Superior temporal gyrus (tissue), 1 donor: ENCODE measurements around the gene CAMSAP1.
A peak's percentile ranks its signal among the peaks of the same experiment; 100 is the strongest.

ENCODE experiments used
- DNase-seq: peaks from one replicate; pipeline ENCODE4 v3.0.0-alpha.2; 2016; ENCODE audit errors: extremely low spot score

The CAMSAP1 gene

DNA sequence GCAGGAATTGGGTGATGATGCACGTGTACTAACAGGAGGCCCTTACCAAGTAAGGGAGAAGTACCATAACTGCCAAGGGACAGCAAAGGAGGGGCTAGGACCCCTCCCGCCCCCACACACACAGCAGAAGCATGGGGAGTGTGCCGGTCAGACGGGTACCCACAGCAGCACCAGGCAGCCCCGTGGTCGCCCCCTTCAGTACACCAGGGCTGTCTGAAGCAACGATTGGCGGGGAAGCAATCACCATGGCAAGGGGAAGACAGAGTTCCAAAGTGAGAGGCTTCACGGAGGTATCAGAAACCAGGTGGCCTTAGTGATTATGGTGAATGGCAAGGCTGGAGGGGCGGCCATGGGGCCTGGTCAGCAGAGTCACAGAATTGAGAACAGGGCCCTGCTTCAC is 72.2 kb downstream of the CAMSAP1 start:
- no peak for DNase-seq

DNA sequence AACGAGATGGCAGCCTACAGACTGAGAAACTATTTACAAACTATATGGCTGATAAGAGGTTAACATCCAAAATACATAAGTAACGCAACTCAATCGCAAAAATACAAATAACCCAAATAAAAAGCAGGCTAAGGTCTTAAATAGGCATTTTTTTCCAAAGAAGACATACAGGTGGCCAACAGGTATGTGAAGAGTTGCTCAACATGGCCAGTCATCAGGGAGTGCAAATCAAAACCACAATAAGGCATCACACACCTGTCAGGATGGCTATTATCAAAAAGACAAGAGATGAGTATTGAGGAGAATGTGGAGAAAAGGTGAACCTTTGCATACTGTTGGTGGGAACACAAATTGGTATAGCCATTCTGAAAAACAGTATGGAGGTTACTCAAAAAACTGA is 73.5 kb downstream of the CAMSAP1 start:
- peak; percentile 2 for DNase-seq

DNA sequence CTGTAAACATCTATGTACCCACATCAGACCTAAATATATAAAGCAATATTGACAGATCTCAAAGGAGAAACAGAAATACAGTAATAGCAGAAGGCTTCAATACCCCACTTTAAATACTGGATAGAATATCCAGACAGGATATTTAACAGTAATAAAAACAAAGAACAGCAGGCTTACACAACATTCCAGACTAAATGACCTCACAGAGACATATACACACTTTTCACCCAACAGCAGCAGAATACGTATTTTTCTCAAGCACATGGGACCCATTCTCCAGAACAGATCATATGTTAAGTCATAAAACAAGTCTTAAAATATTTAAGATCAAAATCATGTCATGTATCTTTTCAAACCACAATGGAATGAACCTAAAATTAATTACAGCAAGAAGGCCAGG is 76.8 kb downstream of the CAMSAP1 start:
- DNase-seq: peak; percentile 4

DNA sequence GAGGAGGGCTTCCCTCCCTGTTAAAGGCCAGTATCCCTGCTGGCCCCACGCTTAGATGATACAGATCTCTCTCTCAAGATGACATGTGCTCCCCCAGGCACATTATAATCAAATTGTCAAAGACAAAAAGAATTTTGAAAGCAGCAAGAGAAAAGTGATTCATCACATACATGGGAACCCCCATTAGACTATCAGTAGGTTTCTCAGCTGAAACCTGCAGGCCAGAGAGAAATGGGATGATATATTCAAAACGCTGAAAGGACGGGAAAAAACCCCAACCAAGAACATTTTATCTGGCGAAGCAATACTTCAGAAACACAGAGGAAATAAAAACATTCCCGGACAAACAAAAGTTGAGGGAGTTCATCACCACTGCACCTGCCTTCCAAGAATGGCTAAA is 78.7 kb downstream of the CAMSAP1 start:
- no peak for DNase-seq

DNA sequence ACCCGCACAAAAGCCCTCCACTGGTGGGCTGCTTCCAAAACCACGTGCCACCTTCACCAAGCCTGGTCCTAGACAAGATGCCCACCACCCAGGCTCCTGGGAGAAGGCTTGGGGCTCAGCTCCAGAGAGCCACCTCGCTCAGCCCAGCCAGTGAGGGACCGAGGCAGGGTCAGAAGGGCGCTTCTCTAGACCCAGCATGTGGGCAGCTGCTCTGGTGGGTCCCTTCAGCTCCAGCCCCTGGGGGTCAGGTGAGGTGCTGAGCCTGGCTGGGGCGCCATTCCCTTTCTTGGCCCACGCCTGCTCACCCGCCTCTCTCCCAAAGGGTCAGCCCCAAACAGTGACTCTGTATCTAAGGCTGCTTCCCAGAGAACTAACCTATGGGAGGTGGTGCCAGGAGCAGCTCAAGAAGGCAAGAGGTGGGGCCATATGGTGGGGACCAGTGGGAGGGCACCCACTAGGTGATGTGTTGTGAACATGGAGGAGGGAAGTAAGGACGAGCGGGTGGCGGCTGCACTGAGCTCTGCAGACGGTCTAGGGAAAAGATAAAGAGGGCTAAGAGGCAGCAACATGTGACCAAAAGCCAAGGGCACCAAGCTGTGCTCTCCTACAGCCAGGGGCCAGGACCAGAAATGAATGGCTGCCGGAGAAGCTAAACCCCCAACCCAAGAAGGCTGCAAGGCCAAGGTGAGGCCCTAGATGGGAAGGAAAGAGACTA is 79.3 kb downstream of the CAMSAP1 start:
- no peak for DNase-seq

DNA sequence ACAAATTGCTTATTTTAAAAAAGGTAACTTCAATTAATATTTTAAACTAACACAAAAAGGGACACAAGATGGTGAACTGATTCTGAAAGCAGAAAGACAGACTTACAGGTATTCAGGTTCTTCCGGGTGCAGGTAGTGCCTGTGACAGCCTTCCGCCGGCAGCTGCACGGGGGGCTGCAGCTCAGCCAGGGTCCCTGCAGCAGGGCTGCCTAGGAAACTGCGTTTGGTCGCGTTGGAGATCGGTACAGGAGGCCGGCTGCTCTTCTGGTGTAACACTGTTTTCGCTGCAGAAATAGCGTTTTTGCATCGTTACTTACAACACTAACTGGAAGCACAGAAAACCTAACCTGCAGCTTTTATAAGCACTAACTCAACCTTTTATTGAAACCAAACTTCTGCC is 80.0 kb downstream of the CAMSAP1 start:
- DNase-seq: peak; percentile 2

DNA sequence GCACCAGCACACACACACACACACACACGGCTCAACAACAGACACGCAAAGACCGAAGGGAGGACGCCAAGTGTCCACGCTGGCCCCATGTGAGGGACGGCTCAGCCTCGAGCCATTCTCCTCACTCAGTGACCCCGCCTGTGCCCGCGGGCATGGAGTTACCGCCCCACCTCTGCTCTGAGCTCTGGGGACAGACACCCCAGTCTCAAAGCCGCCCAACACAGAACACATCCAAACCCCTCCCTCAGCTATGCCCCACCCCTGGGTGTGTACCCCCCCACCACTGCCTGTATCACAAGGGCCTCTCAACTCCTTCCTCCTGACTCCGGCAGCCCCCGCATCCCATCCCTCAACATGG is 81.2 kb downstream of the CAMSAP1 start:
- no peak for DNase-seq

DNA sequence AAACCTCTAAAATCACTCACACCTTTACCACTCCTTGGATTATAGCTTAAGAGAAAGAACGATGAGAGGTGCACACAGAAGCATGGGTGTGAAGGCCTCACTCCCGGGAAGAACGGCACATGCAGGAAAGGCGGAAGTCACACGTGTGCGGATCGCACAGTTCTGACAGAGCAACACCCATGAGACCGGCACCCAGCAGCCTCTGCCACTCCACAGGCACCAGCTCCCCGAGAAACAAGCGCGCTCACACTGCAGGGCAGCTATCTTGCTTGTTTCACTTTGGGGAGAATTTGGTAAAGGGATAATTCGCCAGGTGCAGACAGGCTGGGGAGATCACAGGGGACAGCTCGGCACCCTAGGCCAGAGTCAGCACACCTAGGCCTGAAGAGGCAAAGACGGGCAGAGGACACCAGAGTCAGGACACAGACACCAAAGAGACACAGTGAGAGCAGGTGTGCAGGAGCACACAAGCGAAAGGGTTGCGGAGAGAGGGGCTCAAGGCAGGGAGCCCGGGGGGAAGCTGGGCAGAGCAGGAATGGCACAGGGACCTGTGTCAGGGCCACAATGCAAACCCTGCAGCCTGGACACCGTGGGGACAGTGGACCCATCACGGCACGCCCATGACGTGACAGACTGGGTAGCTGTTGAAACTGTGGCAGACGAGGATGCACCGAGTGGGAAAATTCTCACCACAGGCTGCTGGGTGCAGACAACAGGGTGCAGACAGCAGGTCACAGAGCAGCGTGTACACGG is 81.7 kb downstream of the CAMSAP1 start:
- DNase-seq: peak; percentile 15

DNA sequence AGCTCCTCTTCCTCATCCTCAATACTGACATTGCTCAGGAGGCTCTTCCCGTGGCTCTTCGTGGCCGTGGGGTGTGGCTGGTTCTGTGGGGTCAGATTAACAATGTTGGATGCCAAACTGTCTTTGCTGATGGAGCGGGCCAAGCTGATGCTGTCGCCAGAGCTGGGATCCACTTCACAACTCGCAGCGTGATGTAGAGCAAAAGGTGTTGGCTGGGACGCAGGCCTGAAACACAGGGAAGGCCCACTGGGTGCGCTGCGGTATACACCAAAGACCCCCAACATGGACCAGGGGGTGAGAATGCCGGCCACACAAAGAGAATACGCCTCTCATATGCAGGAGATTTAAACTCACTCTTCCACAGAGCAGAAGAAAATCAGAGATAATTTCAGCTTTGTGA is 84.3 kb downstream of the CAMSAP1 start:
- no peak for DNase-seq

DNA sequence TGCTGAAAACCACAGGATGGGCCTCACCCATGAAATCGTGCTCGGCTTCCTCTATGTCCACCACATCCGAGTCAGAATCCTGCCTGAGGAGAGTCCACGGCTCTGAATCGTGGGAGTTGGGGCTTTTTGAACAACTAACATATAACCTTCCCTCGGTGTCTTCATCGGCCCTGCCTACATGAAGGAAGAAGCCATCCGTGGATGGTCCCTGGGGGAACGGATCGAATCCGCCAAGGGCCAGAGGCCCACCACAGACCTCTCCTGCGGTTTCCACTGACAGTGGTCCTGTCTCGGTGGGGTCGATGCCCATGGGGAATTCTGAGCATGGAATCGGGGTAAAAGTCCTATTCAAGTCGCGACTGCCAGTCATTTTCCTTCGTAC is 85.0 kb downstream of the CAMSAP1 start:
- no peak for DNase-seq

DNA sequence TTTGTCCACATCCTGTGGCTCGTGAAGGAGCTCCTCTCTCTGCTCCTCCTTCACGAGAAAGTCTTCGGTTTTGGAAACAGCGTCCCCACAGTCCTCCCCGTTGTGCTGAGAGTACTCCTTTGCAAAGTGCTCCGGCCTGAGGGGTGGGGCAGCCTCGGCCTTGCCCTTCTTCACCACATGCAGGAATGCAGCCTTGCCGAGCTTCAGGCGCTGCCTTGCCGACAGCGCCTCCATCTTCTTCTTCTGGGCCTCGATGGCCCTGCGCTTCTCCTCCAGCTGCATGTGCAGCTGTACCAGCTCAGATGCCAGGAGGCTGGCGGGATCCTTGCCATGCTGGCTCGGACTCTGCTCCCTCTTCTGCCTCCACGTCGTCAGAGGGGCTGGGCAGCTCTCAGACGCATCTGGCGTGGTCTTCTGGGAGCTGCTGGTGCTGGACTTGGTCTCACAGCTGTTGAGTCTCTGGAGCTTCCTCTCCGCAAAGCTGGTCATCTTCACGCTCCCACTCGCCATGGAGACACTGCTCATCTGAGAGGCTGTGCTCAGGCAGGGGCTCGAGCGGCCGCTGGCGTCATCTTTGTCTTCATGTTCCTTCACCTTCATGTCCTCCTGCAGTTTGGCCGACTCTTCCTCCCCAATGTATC is 85.5 kb downstream of the CAMSAP1 start:
- DNase-seq: no peak

DNA sequence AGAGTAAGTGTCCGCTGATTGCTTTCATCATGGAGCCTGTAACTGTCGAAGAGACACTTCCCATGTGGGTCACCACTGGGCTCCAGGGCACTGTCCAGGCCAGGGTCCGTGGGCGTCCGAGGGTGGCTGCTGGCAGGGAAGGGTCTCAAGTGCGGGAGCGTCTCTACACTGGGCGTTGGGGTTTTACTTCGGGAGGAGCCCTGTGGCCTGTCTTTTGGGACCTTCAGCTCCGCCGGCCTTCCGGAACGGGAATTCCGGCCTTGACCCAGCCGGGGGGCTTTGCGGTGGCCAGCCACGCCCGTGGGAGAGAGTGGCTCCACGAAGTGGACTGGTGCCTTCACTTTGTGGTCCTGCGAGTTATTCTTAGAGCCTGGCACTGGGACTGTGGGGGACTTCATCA is 86.2 kb downstream of the CAMSAP1 start:
- no peak for DNase-seq

DNA sequence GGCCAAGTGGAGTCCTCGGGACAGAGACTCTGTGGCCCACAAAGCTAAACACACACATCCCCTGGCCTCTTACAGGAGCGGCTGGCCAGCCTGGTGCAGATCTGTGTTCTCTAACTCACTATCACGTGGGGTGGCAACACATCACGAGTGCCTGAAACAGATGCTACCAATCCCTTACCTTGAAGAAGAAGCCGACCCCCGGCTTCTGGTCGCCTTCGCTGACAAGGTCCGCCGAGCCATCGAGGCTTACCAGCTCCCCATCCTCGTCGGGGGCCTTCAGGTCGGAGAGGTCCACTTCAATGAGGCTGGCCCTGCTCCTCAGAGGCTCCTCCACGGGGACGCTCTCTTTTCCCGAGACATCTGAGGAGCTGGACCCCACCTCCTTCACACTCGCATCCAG is 86.7 kb downstream of the CAMSAP1 start:
- DNase-seq: no peak

DNA sequence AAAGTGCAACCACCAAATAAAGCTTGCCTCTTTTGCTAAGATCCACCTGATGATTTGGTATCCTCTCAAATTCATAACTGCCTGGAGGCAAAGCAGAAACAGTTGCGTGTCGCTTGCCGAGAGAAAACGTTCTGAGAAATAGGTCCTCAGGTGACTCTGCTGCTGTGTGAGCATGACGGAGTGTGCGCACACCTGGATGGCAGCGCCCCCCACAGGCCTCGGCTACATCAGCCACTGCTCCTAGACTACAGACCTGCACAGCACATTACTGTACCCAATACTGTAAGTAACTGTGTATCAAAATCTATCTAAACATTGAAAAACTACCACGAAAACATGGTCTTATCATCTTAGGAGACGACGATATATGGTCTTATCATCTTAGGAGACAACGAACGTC is 87.4 kb downstream of the CAMSAP1 start:
- no peak for DNase-seq

DNA sequence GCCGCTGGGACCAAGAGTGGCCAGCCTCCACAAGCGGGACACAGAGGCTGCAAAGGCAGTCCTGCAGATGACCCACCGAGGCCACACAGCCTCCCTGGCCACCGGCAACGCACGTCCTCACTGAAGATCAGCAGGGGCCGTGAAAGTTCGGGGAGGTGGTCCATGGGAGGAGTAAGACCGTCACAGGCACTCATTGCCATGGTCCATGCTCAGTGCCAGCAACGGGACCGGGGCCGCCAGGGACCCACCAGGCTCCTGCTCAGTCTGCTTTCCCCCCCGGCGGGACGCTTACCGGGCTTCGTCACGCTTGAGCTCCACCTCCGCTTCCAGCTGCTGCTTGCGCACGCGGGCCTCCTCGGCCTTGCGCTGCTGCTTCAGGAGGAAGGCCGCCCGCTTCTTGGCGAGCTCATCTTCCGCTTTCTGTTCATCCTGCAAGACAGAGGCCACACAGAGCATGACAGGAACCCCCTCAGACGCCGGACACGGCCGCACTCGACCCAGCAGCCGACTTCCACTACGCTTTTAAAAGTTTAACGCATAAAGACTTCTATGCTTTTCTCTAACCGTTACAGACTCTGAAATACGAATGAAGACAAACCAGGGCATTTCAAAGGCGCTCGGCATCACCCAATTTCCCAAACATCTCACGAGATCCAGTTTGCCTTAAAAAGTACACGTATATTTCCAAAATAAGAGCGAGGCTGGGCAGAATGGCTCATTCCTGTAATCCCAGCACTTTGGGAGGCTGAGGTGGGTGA is 88.4 kb downstream of the CAMSAP1 start:
- DNase-seq: no peak

DNA sequence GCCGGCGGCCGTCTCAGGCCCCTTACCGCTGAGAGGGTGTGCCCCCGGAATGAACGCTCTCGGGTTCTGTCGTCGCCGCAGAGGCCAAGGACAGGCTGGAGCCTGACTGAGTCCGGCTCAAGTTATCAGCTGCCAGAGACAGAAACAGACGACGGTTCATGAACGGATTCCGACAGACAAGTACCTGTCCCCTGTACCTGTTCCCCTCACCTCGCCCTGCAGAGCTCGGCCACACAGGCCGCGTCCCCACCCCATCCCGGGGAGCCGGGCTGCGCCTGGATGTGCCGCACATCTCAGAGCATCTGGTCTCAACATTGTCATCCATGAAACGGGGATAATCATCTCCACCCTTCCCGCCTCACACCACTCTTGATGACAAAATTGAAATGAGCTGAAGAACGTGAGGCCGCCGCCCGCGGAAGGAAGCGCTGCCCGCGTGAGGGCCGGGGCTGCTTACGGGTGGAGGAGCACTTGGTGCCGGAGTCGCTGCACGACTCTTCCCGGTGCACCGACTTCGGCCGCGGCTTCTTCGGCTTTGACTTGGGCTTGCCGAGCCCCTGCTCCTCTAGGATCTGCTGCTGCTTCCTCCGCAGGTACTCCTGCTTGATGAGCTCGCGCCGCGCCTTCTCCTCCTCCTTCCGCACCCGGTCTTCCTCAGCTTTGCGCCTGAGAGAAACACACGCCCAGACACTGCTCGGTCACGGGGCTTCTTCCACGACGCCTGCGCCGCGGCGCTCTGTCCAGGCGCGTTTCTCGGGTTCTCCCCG is 89.2 kb downstream of the CAMSAP1 start:
- no peak for DNase-seq

DNA sequence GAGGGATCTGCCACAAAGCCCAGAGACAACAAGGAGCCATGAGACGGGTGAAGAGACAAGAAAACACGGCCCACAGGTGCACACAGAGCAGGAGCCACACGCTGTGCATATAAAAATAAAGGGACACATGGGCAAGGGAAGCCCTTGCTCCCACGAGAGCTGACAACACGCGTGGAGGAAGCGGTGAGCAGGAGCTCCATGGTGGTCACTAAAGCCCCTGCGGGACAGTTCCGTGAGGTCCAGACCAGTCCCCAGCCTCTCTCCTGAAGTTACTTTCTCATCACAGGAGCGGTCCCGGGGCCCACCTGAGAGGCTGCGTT is 90.7 kb downstream of the CAMSAP1 start:
- DNase-seq: no peak

DNA sequence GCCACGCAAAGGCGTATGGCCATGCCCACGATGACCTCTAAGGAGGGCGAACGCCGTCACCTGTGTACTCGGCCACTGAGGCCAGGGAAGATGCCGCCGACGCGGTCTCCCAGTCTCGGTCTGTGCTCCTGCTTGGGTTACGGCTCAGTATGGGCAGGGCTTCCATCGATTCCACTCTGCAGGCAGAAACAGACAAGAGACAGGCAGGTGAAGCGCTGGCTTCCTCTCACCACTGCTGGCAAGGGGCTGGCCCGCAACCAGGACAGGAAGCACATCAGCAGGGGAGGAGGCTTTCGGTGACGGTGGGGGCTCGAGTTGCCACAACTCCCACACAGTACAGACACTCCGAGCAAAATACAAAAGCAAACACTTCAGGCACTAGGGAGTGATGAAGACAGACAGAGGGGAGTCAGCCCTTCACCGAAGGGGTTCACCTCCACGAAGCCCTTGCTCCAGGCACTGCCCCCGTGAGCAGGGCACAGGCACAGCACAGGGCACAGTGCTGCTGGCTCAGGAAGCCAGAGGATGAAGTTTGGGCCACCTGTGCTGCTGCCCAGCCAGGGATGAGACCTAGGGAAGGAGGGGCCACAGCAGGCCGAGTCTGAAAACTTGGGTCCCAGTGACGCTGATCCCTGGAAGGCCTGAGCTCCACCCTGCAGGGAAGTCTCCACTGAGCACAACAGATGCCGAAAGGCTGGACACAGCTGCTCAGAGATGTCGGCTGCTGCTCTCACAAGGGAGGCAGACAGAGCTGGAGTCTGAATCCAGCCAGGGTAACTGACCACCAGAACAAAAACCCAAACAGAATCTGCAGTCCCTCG is 91.3 kb downstream of the CAMSAP1 start:
- DNase-seq: no peak

DNA sequence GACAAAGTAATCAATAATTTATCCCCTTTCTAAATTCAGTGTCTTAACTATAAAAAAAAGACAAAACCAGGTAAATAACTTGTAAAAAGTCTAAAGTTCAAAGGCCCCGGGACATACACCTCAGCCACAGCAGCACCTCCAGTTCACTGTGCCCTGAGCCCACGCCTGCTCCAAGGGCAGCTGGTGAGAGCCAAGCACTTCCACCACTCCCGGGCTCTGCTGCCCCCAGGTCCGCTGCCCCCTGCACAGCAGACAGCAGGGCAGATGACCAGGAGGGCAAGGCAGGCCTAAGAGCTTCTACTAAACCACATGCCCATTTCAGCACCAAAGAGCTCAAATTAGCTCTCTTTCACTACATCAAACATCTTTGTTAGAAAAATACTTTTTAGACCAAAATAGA is 91.9 kb downstream of the CAMSAP1 start:
- DNase-seq: no peak

DNA sequence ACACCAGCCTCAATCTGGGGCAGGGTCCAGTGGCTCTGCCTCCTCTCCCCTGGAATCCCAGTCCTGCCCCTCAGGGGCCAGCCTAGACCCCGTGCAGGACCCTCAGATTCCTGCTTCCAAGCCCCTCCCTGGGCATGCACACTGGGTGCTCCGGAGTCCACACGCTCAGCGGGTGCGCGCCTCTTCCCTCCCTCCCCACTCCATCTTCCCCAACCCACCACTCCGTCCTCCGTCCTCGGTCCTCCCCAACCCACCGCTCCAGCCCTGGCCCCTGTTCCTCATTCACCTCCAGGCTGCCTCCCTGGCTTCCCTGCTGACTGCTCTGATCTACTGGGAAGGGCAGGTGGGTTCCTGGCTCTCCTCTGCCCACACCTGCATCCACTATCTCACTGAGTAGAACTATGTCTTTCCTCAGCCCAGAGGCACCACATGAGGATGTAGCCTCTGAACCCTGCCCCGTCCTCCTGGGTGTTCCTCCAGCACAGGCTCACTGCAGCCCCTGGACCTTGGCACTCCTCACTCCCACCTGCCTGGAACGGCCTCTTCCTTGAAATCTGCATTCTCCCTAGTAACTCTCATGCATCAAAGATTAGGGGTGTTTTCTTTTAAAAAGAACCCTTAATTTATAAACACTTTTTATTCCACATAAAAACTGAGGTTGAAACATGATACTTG is 92.8 kb downstream of the CAMSAP1 start:
- no peak for DNase-seq
